CD4-positive, alpha-beta T cell treated with Interleukin-21 for 1 hour (primary cell): ENCODE measurements around the gene MKKS.

Experiments used
- DNase-seq: peaks from one replicate; pipeline ENCODE4 v3.0.0-alpha.2; 2020

Gene MKKS

GRCh38 chr20:10367693-10367942 lies 66.4 kb downstream of the MKKS start:
- DNase-seq, result no peak

DNA sequence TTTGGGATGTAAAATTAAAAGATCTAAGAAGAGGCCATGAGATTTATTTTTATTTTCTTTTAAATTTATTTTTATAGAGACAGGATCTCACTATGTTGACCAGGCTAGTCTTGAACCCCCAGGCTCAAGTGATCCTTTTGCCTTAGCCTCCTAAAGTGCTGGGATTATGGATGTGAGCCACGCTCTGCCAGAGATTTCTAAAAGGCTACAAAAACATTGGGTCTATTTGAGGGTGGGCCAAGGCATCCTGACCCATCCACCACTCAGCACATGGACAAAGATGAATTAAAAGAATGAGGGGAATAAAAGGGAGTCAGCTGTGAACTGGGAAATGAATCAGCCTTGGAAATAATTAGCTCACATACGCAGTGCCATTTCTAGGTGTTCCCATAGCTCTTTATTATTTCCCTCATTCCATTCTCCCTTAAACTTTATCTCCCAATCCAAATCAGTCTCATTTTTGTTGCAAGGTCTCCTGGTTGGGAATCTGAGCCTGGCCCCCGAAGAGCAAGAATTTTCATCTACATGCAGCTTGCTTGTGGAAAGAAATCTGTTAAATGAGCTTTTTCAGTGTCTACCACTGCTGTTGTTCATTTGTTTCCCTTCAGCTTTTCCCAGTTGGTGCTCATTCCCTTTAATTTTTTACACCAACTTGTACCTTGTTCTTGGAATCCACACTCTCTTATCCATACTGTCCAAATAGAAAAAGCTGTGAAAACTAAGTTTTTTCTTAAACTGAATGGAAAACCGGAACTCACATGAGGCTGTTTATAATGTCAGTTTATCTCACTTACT lies 66.9 kb downstream of the MKKS start:
- no peak for DNase-seq

GRCh38 chr20:10362674-10363073 lies 71.3 kb downstream of the MKKS start:
- DNase-seq, result no peak

GRCh38 chr20:10360878-10361277 lies 73.1 kb downstream of the MKKS start:
- no peak for DNase-seq

- DNase-seq, result no peak
Measured at GRCh38 chr20:10359621-10360040, 74.4 kb downstream of the MKKS start.

DNA sequence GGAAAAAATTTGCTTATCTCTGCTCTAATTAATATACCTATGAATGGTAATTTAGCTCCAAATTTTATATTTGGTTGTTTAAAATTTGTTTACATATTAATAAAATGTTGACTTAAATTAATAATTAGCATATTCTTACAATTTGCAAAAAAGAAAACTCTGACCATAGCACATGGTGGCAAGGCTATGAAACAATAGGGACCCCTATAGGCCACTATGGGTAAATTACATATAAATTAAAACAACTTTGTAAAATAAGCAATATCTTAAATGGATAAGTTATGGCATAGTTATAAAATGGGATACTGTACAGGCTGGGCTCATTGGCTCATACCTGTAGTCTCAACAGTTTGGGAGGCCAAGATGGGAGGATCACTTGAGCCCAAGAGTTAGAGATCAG lies 76.0 kb downstream of the MKKS start:
- no peak for DNase-seq

DNA sequence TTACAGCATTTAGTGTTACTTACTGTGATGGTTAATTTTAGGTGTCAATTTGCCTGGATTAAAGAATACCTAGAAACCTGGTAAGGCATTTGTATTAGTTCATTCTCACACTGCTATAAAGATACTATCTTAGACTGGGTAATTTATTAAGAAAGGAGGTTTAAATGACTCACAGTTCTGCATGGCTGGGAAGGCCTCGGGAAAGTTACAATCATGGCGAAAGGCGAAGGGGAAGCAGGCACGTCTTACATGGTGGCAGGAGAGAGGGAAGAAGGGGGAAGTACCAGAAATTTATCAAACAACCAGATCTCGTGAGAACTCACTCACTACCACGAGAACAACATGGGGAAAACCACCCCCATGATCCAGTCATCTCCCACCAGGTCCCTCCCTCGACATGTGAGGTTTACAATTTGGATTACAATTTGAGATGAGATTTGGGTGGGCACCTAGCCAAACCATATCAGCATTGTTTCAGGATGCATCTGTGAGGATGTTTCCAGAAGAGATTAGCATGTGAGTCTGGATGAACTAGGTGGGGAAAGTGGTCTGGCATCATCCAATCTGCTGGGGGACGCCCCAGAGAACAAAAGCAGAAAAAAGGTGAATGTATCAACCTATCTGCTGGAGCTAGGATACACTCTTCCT lies 76.8 kb downstream of the MKKS start:
- no peak for DNase-seq

DNA sequence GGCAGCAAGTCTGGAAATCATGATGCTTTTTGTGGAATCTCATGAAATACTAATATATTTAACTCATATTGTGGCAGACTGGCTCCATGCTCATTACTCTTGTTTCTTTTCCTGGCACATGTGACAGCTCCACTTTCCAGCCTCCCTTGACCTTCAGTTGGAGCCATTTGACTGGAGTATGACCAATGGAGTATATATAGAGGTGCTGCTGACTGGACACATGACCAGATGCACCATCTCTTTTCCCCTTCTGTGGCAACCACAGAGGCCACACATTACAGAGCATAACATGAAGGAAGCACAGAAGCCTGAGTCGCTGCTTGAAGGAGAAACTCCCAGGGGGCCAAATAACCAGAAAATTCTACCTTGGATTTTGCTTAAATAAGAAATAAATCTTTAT lies 77.4 kb downstream of the MKKS start:
- DNase-seq, result no peak

GRCh38 chr20:10352934-10353824 lies 80.8 kb downstream of the MKKS start:
- DNase-seq, result no peak
